Neural progenitor cell (in vitro differentiated cells): Measurements from ENCODE around the gene CUL1. TPM values are rescaled to one million over a fixed set of nuclear protein-coding genes. Genes with fewer than 3 reads are reported as not detected.

Experiments used
- DNase-seq: peaks from one replicate; pipeline ENCODE4 v3.0.0-alpha.2; 2016; ENCODE audit warnings: low spot score
- H2AFZ ChIP-seq: fragments of 200-600 bp; sonication (generic); replicated peaks from 2 replicates; pipeline ENCODE4 v1.6.1; 2016; ENCODE audit warnings: antibody characterized with exemption
- H3F3A ChIP-seq: fragments of 200-600 bp; sonication (generic); 2 replicates; pipeline ENCODE4 v1.6.1; 2016; ENCODE audit warnings: antibody characterized with exemption, low read depth
- H3K27ac ChIP-seq: fragments of 200-600 bp; sonication (generic); 2 replicates; pipeline ENCODE4 v1.5.1; 2016; ENCODE audit warnings: mild to moderate bottlenecking
- H3K27me3 ChIP-seq: fragments of 200-600 bp; sonication (generic); 2 replicates; pipeline ENCODE4 v1.6.1; 2016; ENCODE audit warnings: mild to moderate bottlenecking, moderate library complexity
- H3K36me3 ChIP-seq: fragments of 200-600 bp; sonication (generic); 2 replicates; pipeline ENCODE4 v1.5.1; 2016
- H3K4me1 ChIP-seq: fragments of 200-600 bp; sonication (generic); 2 replicates; pipeline ENCODE4 v1.6.1; 2016; ENCODE audit warnings: mixed run types
- H3K4me2 ChIP-seq: fragments of 200-600 bp; sonication (generic); 2 replicates; pipeline ENCODE4 v1.6.1; 2016
- H3K4me3 ChIP-seq: fragments of 200-600 bp; sonication (generic); 2 replicates; pipeline ENCODE4 v1.5.1; 2016
- H3K79me2 ChIP-seq: fragments of 200-600 bp; sonication (generic); 2 replicates; pipeline ENCODE4 v1.6.1; 2016; ENCODE audit warnings: low read depth
- H3K9ac ChIP-seq: fragments of 200-600 bp; sonication (generic); 2 replicates; pipeline ENCODE4 v1.6.1; 2016
- H3K9me3 ChIP-seq: fragments of 200-600 bp; sonication (generic); 2 replicates; pipeline ENCODE4 v1.5.1; 2016; ENCODE audit warnings: low read depth
- H4K20me1 ChIP-seq: fragments of 200-600 bp; sonication (generic); 2 replicates; pipeline ENCODE4 v1.6.1; 2016; ENCODE audit warnings: low read depth
- H3K27ac Mint-ChIP-seq: 3 replicates; pipeline ENCODE4 v1.8.0; 2021; ENCODE audit warnings: mixed read lengths
- H3K27me3 Mint-ChIP-seq: 2 replicates; pipeline ENCODE4 v1.8.0; 2022; ENCODE audit warnings: low read depth, mild to moderate bottlenecking, inconsistent platforms, moderate library complexity, mixed read lengths; ENCODE audit not compliant: insufficient read depth
- H3K36me3 Mint-ChIP-seq: 3 replicates; pipeline ENCODE4 v1.8.0; 2021; ENCODE audit warnings: mixed read lengths
- H3K4me1 Mint-ChIP-seq: 3 replicates; pipeline ENCODE4 v1.8.0; 2021; ENCODE audit warnings: mixed read lengths
- H3K4me3 Mint-ChIP-seq: 3 replicates; pipeline ENCODE4 v1.8.0; 2021; ENCODE audit warnings: mild to moderate bottlenecking, moderate library complexity, mixed read lengths
- H3K9me3 Mint-ChIP-seq: 3 replicates; pipeline ENCODE4 v1.8.0; 2020; ENCODE audit warnings: mixed read lengths
- CTCF ChIP-seq: fragments of 200-600 bp; sonication (generic); IDR thresholded peaks from 2 replicates; pipeline ENCODE4 v1.5.1; 2017; ENCODE audit warnings: antibody characterized with exemption, mild to moderate bottlenecking
- EZH2 ChIP-seq: fragments of 200-600 bp; sonication (generic); IDR thresholded peaks from 2 replicates; pipeline ENCODE4 v1.6.1; 2017; ENCODE audit warnings: antibody characterized with exemption, mild to moderate bottlenecking, moderate library complexity
- EZH2phosphoT487 ChIP-seq: fragments of 200-600 bp; sonication (generic); IDR thresholded peaks from 2 replicates; pipeline ENCODE4 v1.6.1; 2017; ENCODE audit warnings: antibody characterized with exemption
- total RNA-seq: library from RNA; depleted of rRNA; stranded (reverse); fragments of >200 nt; gene quantifications from 2 replicates; pipeline ENCODE4 v1.2.3, GENCODE V29; 2015; ENCODE audit warnings: low replicate concordance

Gene CUL1
- total RNA-seq, 1 donor from 2014 or later, result 89.3 TPM

- Histone ChIP-seq H3F3A (no peaks in the 10 kb centered on the region), H3K79me2 (peaks cover 100% of the 10 kb centered on the region), H3K9me3 (no peaks in the 10 kb centered on the region), H3K36me3 (no peaks in the 10 kb centered on the region), H3K4me2 (no peak overlapping the region), H4K20me1 (peaks cover 77% of the 10 kb centered on the region), H3K9ac (no peak overlapping the region), H2AFZ (no peak overlapping the region), H3K27me3 (no peaks in the 10 kb centered on the region), H3K4me3 (no peak overlapping the region), H3K27ac (no peak overlapping the region), H3K4me1 (peaks cover 26% of the 10 kb centered on the region)
- Mint-ChIP-seq H3K27ac (no peak overlapping the region), H3K36me3 (peaks cover 53% of the 10 kb centered on the region), H3K9me3 (peaks cover 54% of the 10 kb centered on the region), H3K4me3 (no peak overlapping the region), H3K27me3 (no peaks in the 10 kb centered on the region), H3K4me1 (peaks cover 2% of the 10 kb centered on the region)
- TF ChIP-seq CTCF (no peak), EZH2 (no peak), EZH2phosphoT487 (no peak)
- DNase-seq, result no peak
These were observed 22.7 kb downstream of the CUL1 start for GRCh38 chr7:148721390-148721789.

GRCh38 chr7:148722340-148723165 lies 23.9 kb downstream of the CUL1 start:
- H3K36me3 Mint-ChIP-seq, result peaks cover 45% of the 10 kb centered on the region
- Histone ChIP-seq H3K79me2 (peaks cover 100% of the 10 kb centered on the region), H3K4me2 (no peak overlapping the region), H3K36me3 (no peaks in the 10 kb centered on the region), H3K27ac (no peak overlapping the region), H2AFZ (no peak overlapping the region), H3F3A (no peaks in the 10 kb centered on the region), H3K4me1 (peaks cover 26% of the 10 kb centered on the region), H3K9me3 (no peaks in the 10 kb centered on the region), H3K4me3 (no peak overlapping the region), H3K9ac (no peak overlapping the region), H3K27me3 (no peaks in the 10 kb centered on the region), H4K20me1 (peaks cover 86% of the 10 kb centered on the region)
- DNase-seq, result no peak
- H3K27me3 Mint-ChIP-seq, result no peaks in the 10 kb centered on the region
- H3K27ac Mint-ChIP-seq, result no peak overlapping the region
- H3K4me3 Mint-ChIP-seq, result no peak overlapping the region
- TF ChIP-seq EZH2phosphoT487 (no peak), EZH2 (no peak), CTCF (no peak)
- H3K9me3 Mint-ChIP-seq, result peaks cover 47% of the 10 kb centered on the region
- peaks cover 2% of the 10 kb centered on the region for H3K4me1 Mint-ChIP-seq

- H3K27ac ChIP-seq, result no peak overlapping the region
- no peak overlapping the region for H3K4me2 ChIP-seq
- H3K9me3 ChIP-seq, result no peaks in the 10 kb centered on the region
- no peaks in the 10 kb centered on the region for H3K36me3 ChIP-seq
- Mint-ChIP-seq H3K4me3 (no peak overlapping the region), H3K36me3 (peaks cover 42% of the 10 kb centered on the region), H3K27me3 (no peaks in the 10 kb centered on the region), H3K27ac (no peak overlapping the region), H3K4me1 (peaks cover 2% of the 10 kb centered on the region), H3K9me3 (peaks cover 45% of the 10 kb centered on the region)
- no peak overlapping the region for H3K9ac ChIP-seq
- H3K4me3 ChIP-seq, result no peak overlapping the region
- H2AFZ ChIP-seq, result no peak overlapping the region
- TF ChIP-seq EZH2phosphoT487 (no peak), CTCF (no peak), EZH2 (no peak)
- H3K27me3 ChIP-seq, result no peaks in the 10 kb centered on the region
- no peaks in the 10 kb centered on the region for H3F3A ChIP-seq
- no peak for DNase-seq
- H3K4me1 ChIP-seq, result peaks cover 26% of the 10 kb centered on the region
- peaks cover 100% of the 10 kb centered on the region for H3K79me2 ChIP-seq
- H4K20me1 ChIP-seq, result peaks cover 87% of the 10 kb centered on the region
These were observed 24.5 kb downstream of the CUL1 start for GRCh38 chr7:148723166-148723559.
